GM19395 (cell line): ENCODE results near the gene RXRG.
A peak's percentile ranks its signal among the peaks of the same experiment; 100 is the strongest.

Experiments used
- ATAC-seq: cut with Tn5 transposase; IDR thresholded peaks from one replicate; pipeline ENCODE4 v1.9.1; 2021; ENCODE audit warnings: mild to moderate bottlenecking, moderate library complexity; ENCODE audit not compliant: unreplicated experiment

The RXRG gene

DNA sequence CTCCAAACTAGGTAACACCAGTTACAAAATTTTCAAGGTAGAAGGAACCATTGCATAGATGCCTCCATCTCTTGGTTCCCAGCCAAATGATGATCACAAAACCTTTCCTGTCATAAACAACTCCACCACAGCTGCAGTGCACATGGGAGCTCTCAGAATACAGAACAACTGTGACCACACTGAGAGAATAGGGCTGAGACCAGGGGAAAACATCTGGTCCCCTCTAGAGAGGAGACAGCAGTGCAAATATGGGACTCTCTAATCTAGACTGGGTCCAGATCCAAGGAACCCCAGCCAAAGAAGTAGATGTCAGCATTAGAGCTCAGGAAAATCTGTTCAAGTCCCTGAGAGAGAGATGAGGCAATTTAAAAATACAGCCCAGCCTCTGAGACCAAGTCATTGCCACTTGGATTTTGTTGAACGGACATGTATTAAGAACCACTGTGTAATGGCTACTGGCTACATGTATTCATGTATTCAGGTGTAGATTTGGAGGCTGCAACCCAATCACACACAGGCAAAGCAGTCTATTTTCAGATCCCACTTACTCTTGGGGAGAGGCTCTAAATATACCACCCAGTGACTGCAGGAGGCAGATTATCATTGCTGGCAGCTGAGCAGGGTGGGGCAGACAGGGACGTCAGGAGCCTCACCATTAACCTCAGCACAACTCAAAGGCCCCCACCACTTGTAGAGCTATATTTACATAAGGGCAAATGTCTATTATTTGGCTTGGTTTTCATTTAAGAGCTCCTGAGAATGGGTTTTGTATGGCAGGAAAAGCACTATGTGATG lies 7.6 kb upstream of the RXRG start:
- no peak for ATAC-seq

- no peak for ATAC-seq
These were observed 6.8 kb upstream of the RXRG start for GRCh38 chr1:165451691-165452090.

DNA sequence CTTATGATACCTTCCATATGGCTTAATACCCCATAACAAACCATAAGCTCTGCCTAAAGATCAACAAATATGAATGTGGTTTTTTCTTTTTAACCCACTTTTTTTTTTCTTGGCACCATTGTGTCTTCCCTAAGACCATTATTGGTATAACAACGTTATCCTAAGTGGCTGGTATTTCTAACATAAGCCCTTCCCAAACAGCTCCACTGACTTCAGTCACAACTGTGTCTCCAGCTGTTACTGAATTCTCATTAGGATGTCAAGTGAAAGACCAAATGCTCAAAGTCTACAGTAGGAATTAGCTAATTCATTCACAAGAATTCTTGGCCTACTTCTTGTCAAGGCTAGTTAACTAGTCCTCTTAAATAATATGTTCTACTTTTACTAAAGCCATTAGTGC lies 4.2 kb upstream of the RXRG start:
- no peak for ATAC-seq

- ATAC-seq: no peak
These were observed 462 bp upstream of the RXRG start for GRCh38 chr1:165445388-165445787.

- ATAC-seq: no peak
These were observed 1.2 kb downstream of the RXRG start for GRCh38 chr1:165443539-165444311.

DNA sequence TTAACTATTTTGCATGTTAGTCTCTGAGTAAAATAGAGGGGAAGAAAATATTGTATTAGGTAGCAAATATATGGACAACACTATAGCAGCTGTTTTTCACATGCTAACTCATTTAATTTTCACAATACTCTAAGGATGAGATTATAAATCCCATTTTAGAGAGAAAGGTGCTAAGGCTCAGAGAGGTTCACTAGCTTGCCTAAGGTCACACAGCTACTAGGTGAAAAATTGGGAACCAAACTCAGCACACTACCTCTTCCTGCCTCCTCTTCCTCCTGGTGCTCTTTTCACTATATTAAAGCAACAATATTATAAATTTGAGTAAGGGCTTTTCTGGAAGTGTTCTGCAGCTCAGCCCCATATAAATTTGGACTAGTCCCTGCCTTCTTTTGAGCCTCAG lies 2.3 kb downstream of the RXRG start:
- ATAC-seq: no peak

- ATAC-seq: no peak
These were observed 2.9 kb downstream of the RXRG start for GRCh38 chr1:165442053-165442452.

GRCh38 chr1:165441166-165441880 lies 3.6 kb downstream of the RXRG start:
- no peak for ATAC-seq

DNA sequence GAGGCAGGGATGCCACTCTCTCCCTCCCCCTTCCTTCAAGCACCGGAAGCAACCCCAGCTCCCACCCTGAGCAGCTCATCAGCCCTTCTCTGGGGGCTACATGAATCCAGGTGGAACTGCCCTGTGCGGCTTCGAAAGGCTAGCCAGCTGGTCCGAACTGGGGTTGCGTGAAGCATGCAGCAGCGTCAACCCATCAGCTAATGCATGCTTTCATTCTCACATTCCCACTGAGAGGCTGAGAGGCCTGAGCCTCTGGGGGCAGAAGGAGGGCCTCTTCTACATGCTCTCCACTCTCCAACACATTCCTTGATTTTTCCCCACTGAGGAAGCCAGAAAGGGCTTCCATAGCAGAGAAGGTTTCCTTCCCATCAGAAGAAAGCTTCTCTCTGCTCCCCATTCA lies 5.6 kb downstream of the RXRG start:
- no peak for ATAC-seq

DNA sequence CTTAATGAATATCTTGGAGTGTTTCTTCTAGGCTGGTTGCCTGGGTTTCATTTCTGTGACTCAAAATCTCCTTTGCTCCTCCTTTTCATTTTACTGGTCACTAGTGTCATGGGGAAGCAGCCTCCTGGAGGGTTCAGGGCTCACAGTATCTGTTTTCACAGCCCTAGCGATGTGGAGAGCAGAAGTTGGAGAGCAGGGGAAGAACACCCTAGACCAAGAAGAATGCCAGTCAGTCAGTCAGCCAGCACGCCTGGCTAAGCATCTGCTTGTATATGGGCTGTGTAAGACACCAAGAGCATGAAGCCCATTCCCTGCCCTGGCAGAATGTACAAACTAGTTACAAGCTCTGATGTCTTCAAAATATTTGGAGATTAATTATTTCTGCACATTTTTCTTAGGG lies 7.9 kb downstream of the RXRG start:
- ATAC-seq: no peak

- no peak for ATAC-seq
These were observed 9.1 kb downstream of the RXRG start for GRCh38 chr1:165435801-165436200.

DNA sequence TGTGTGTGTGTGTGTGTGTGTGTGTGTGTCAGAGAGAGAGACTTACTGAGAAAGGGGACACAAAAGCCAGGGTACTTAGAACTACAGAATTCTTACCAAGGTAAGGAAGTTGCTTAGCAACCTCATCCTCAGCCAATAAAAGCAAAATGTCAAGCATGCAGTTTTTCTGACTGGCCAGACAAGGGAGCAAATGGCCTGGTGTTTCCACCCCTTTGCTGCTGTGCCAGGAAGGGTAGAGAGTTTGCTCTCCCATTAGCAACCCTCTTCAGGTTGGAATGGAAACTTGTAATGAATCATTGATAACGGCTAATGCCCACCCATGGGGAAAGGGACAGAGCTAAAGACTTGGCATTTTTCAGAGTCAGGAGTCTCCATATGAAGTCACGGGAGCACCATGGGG lies 10.6 kb downstream of the RXRG start:
- no peak for ATAC-seq

DNA sequence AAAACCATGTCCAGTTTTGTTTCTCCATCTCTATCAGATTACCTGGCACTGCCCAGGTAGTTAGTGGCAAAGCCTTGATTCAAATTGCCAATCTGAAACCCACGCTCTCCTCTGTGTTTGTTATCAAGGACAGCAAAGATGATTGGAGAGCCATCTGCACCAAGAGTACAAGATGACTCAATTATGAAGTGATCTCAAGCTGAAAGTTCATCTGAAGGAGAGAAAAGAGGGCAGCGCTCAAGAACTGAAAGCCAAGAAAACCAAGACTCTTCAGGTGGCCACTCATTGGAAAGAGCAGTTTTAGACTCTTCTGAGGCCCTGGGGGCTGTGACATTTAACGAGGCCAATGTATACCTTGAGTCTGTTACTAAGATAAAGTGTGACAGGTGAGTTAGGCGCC lies 13.8 kb downstream of the RXRG start:
- ATAC-seq: peak; percentile 83

DNA sequence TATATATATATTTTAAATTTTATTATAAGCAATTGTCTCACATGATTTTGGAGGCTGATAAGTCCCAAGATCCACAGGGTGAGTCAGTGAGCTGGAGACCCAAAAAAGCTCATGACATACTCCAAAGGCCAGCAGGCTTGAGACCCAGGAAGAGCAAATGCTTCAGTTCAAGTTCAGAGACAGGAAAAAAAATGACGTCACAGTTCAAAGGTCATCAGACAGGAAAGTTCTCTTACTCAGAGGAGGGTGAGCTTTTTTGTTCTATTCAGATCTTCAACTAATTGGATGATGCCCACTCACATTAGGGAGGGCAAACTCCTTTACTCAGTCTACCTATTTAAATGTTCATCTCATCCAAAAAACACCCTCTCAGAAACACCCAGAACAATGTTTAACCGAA lies 18.2 kb downstream of the RXRG start:
- no peak for ATAC-seq

DNA sequence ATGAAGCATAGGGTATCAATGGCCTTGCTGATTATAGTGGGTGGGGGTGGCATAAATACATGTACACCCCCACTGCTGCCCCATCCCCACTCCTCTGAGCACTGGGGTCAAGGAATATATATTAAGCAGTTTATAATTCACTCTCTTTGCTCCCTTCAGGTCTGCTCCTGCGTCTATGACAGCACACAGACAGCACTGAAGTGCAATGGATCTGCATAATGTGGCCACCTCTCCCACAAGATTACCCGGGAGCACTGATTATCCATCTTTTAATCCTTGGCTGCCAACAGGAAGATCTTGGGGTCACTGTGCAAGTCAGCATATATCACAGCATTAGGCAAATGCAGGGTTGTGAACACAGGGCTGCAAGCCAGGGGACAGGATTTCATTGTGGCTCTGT lies 19.3 kb downstream of the RXRG start:
- ATAC-seq: no peak

DNA sequence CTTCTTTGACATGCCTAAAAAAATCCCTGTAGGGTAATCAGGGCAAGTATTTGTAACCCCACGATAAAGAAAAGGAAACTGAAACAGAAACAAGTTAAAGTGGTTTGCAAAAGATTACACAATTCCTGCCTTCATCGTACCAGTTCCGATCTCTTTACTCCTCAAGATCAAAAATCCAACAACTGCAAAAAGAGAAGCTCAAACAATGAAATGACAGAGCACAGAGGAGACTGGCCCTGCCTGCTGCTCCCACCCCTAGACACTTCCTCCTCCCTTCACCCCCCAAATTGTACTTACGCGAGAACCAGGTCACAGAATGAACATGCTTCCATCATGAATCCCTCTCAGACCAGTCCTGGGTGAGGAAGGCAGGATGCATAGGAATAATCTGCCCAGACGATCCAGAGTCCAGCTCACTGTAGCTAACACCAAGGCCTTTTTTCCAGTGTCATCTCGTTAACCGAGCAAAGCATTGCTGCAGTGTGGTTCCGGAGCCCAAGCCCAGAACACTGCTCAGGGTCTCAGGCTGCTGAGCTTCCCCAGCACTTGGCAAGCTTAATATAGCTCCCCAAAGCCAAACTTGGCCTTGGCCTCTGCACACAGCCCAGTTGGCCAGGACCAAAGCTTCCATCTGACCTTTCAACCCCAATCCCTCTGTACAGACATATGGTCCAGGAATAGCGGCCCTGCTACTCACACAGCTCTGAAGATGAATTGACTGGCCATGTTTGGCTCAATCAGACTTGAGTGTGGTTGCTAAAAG lies 20.3 kb downstream of the RXRG start:
- peak; percentile 73 for ATAC-seq

DNA sequence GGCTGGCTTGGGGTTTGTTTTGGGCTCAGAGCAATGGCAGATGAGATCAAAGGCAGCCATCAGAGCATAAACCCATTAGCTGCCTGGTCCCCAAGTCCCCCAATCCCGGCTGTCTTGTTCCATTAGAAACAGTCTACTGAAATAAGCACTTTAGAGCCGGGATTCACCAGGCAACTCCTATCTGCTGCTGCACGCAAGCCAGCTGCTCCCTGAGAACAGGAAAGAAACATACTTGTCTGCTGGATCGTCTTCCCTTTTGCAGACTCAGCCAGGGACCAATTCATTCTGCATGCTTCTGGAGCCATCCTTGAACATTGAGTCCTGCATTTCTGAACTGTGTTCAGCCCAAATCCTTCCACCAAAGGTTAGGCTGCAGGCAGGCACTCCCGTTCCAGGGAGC lies 21.8 kb downstream of the RXRG start:
- no peak for ATAC-seq

DNA sequence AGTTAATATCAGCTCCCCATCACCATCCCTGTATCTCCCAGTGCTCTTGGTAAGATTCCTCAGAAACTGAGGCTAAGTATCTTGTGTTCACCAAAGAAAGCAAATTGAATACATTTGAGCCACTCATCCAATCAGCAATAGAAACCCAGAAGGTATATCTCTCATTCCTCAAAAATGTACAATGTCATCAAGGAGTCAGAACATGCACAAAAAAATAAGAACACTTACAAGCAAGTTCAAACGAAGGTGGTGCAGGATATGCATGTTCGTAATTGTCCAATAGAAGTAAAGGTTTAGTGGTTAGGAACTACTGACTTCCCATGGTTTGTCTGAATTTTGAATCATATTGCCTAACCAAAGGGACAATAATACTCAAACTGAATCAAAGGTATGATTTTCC lies 24.3 kb downstream of the RXRG start:
- ATAC-seq: no peak

GRCh38 chr1:165419839-165420238 lies 25.1 kb downstream of the RXRG start:
- ATAC-seq: no peak

GRCh38 chr1:165418195-165418594 lies 26.7 kb downstream of the RXRG start:
- no peak for ATAC-seq

DNA sequence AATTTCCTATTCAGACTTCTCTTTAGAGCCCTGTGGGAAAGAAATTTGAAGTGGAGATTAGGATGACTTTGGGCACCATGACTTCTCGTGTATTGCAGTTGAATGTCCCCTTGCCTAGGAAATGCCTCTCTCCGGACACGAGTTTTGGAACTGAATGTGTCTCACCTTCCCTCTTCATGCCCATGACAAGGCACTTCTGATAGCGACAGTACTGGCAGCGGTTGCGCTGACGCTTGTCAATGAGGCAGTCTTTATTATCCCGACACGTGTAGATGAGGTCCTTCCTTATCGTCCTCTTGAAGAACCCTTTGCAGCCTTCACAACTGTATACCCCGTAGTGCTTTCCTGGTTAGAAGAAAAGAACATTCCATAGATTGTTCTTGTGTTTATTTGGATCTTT lies 28.1 kb downstream of the RXRG start:
- ATAC-seq: no peak
